ENCODE measurements around the gene KRAS.

KRAS gene

GRCh38 chr12:25257590-25258324 is 7.0 kb upstream of the KRAS start:
- TF ChIP-seq CTCF (IDR thresholded peaks at IDR 0.05; ENCODE audit: low read depth, low read length, missing control alignments), result no peak
- DNase-seq (ENCODE audit: low read depth), result no peak
- H3K4me3 ChIP-seq (ENCODE audit: low read depth, low read length), result no peak overlapping the region
- in situ Hi-C loops (cut with HindIII; ENCODE audit: low sequenced_read_pairs), result no loop called here

DNA sequence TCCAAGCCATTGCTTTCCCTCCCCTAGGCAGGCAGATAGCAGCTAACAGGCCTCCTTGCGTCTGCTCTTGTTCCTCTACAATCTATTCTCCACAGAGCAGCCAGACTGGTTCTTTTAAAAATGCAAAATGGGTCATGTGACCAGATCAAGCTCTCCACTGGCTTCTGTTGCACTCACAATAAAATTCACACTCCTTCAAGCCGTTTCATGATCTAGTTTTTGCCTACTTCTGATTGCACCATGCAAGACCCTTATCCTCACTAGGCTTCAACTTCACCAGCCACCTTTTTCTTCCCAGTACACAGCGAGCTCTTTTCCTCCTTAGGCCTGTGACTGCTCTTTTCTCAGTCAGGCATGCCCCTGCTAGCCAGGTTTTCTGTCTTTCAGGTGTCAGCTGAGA is 6.1 kb upstream of the KRAS start:
- no peak for DNase-seq (ENCODE audit: low read depth)
- H3K4me3 ChIP-seq (ENCODE audit: low read depth, low read length), result no peak overlapping the region
- in situ Hi-C loops (cut with HindIII; ENCODE audit: low sequenced_read_pairs), result no loop called here
- TF ChIP-seq CTCF (IDR thresholded peaks at IDR 0.05; ENCODE audit: low read depth, low read length, missing control alignments), result no peak

DNA sequence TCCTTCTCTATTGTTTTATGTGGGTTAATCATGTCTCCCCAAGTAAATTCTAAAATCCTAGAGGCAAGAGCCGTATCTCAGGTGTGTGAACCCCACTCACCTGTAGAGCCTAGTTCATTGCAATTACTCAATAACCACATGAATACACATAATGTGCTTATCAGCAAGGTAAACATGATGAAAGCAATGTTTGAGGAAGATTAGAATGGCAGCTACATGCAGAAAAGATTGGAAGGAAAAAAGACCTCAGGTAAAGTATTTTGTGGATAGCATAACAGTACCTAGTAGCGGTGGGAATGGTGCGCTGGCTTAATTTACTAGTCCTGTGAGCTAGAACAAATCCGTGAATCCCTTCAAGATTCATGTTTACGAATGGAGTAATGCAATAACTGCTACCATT is 5.3 kb upstream of the KRAS start:
- in situ Hi-C loops (cut with HindIII; ENCODE audit: low sequenced_read_pairs), result no loop called here
- H3K4me3 ChIP-seq (ENCODE audit: low read depth, low read length), result no peak overlapping the region
- TF ChIP-seq CTCF (IDR thresholded peaks at IDR 0.05; ENCODE audit: low read depth, low read length, missing control alignments), result no peak
- no peak for DNase-seq (ENCODE audit: low read depth)

DNA sequence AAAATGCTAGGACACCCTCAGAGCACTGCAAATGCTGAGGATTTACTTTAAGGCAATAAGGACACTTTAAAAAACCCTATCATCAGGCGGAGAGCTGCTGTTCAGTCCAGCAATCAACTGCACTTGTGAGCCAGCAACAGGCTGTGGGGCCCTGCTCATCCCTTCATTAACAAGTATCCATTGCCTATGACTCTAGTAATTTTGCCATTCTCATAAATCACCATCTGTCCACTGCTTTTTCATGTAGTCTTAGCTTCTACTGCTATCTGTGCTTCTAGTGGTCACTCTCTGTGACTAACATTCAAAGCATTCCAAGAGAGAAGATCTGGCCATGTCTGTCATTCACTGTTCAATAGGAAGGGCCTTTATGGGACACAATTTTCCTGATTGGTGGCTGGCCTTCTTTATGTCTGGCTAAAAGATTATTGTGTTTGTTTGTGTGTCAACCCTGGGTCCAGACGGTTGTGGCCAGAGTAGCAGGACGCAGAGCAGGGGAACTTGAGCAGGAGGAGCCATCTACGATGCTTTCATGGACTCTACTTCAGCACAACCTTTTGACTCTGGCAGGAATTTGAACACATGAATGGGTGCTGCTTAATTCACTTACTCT is 3.6 kb upstream of the KRAS start:
- TF ChIP-seq CTCF (IDR thresholded peaks at IDR 0.05; ENCODE audit: low read depth, low read length, missing control alignments), result no peak
- H3K4me3 ChIP-seq (ENCODE audit: low read depth, low read length), result no peak overlapping the region
- in situ Hi-C loops (cut with HindIII; ENCODE audit: low sequenced_read_pairs), result no loop called here
- no peak for DNase-seq (ENCODE audit: low read depth)

DNA sequence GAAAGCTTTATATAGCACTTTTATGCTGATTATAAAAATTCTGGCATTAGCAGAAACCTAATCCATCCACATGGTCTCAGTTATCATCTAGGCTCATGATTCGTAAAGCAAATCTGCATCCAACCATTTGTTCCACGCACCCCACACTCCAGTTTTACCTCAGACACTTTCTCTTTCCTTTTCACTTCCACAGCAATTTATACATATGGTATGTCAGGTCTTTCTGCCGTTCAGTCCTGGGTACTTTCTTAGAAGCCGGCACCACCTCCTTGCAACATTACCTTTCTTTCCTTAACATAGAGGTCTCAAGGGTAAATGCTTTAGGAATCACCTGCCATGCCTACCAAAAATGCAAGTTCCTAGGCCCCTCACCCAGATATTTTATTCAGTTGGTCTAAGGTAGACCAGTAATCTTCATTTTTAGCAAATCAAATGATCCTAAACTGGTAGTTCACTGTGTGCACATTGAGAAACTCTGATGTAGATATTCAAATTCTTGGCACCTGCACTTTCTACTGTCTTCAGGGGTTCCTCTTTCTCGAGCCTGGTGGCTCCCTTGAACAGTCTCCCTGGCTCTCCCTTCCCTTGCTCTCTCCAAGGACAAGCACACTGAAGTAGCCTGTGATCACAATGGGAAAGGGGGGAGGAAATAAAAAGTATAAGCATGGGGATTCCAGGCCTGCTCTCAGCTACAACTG is 2.8 kb upstream of the KRAS start:
- DNase-seq (ENCODE audit: low read depth), result no peak
- in situ Hi-C loops (cut with HindIII; ENCODE audit: low sequenced_read_pairs), result no loop called here
- TF ChIP-seq CTCF (IDR thresholded peaks at IDR 0.05; ENCODE audit: low read depth, low read length, missing control alignments), result no peak
- no peak overlapping the region for H3K4me3 ChIP-seq (ENCODE audit: low read depth, low read length)

DNA sequence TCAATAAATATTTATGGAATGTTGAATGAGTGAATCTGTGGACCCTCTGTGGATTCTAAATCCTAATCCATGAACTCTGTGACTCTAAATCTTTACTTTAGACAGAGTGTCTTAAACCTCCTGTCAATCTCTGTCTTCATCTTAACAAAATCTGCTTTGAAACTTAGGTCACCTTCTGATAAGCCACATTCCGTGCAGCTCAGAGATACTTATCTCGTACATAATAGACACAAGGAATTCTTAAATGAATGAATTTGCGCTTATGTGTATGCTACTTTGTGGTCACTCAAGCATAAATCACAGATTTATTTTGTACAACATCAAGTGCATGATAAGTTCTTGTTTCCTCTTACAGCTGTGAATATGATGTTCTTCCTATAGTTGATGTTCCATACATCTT is 2.2 kb upstream of the KRAS start:
- in situ Hi-C loops (cut with HindIII; ENCODE audit: low sequenced_read_pairs), result no loop called here
- no peak for TF ChIP-seq CTCF (IDR thresholded peaks at IDR 0.05; ENCODE audit: low read depth, low read length, missing control alignments)
- H3K4me3 ChIP-seq (ENCODE audit: low read depth, low read length), result no peak overlapping the region
- no peak for DNase-seq (ENCODE audit: low read depth)
